Measurements from ENCODE around the gene KLF3. TPM values are rescaled to one million over a fixed set of nuclear protein-coding genes. Genes with fewer than 3 reads are reported as not detected.

The KLF3 gene
- total and polyA plus RNA-seq, 2 experiments from 2014 or later = 68.4 to 77.3 TPM

DNA sequence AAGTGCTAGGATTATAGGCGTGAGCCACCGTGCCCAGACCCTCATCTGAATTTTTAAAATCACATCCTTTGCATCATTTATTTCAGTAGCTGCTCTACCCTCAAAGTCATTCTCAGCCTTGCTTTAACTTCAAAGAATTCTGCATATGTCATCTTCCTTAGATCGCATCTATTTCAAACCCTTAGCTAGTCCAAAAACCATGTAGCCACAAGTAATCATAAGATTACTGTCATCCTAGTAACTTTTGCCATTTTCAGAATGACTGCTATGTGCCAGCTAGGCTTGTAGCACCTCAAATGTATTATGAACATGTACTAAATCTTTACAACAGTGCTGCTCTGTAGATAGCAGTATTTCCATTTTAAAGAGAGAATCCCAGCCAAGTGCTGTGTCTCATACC, 45.5 kb upstream of the KLF3 start:
- DNase-seq (ENCODE audit: low spot score) = no peak
- H3K4me1 ChIP-seq (ENCODE audit: insufficient read depth) = peaks cover 13% of the 10 kb centered on the region
- H3K4me3 ChIP-seq = no peak overlapping the region

DNA sequence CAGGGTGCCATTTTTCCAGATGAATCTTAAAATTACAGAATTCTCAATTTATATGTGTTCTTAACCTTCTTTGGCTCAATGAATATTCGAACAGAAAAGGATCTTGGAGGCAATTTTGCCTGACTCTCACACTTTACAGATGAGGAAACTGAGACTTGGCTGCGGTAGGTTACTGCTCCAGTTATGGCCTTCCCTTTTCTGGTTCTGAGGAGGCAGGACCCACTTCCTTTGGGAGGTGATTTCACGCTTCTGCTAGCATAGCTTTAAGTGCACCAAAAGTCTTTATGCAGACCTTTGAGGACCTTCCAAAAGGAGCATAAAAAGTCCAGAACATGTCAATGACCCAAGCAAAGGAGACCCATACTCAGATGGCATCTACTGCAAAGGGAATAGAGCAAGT, 44.7 kb upstream of the KLF3 start:
- H4K20me1 ChIP-seq (ENCODE audit: insufficient read depth, poor library complexity, severe bottlenecking) = no peaks in the 10 kb centered on the region
- no peaks in the 10 kb centered on the region for H3K27me3 ChIP-seq
- TF ChIP-seq EZH2 (IDR thresholded peaks at IDR 0.05; ENCODE audit: borderline replicate concordance) (no peak), EZH2phosphoT487 (IDR thresholded peaks at IDR 0.05; ENCODE audit: low read depth, severe bottlenecking, unreplicated experiment) (no peak)
- TF ChIP-seq, protein P1, sequence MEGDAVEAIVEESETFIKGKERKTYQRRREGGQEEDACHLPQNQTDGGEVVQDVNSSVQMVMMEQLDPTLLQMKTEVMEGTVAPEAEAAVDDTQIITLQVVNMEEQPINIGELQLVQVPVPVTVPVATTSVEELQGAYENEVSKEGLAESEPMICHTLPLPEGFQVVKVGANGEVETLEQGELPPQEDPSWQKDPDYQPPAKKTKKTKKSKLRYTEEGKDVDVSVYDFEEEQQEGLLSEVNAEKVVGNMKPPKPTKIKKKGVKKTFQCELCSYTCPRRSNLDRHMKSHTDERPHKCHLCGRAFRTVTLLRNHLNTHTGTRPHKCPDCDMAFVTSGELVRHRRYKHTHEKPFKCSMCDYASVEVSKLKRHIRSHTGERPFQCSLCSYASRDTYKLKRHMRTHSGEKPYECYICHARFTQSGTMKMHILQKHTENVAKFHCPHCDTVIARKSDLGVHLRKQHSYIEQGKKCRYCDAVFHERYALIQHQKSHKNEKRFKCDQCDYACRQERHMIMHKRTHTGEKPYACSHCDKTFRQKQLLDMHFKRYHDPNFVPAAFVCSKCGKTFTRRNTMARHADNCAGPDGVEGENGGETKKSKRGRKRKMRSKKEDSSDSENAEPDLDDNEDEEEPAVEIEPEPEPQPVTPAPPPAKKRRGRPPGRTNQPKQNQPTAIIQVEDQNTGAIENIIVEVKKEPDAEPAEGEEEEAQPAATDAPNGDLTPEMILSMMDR (IDR thresholded peaks at IDR 0.05; ENCODE audit: poor library complexity) = no peak
- no peaks in the 10 kb centered on the region for H3K9me2 ChIP-seq (replicated peaks; ENCODE audit: insufficient read depth)
- H3K79me2 ChIP-seq = no peaks in the 10 kb centered on the region
- peaks cover 13% of the 10 kb centered on the region for H3K4me1 ChIP-seq (ENCODE audit: insufficient read depth)
- H3K27ac ChIP-seq = peak overlapping the region; percentile 71
- H2AFZ ChIP-seq = no peak overlapping the region
- no peaks in the 10 kb centered on the region for H3K9me3 ChIP-seq (ENCODE audit: low read depth)
- H3K4me2 ChIP-seq = no peak overlapping the region
- H3K4me3 ChIP-seq = no peak overlapping the region
- 95% methylated on average over 3 of the region's 3 CpGs for WGBS (ENCODE audit: low lambda C conversion rate, missing lambda C conversion rate)
- DNase-seq (ENCODE audit: low spot score) = no peak
- no peaks in the 10 kb centered on the region for H3K36me3 ChIP-seq (replicated peaks; ENCODE audit: insufficient read depth, low read depth)

More for the DNA sequence above, 45.5 kb upstream of the KLF3 start:
- Histone ChIP-seq H3K27me3 (no peaks in the 10 kb centered on the region), H3K27ac (no peak overlapping the region), H4K20me1 (ENCODE audit: insufficient read depth, poor library complexity, severe bottlenecking) (no peaks in the 10 kb centered on the region), H3K36me3 (replicated peaks; ENCODE audit: insufficient read depth, low read depth) (no peaks in the 10 kb centered on the region), H3K9me2 (replicated peaks; ENCODE audit: insufficient read depth) (no peaks in the 10 kb centered on the region), H3K4me2 (no peak overlapping the region), H3K9me3 (ENCODE audit: low read depth) (no peaks in the 10 kb centered on the region), H3K79me2 (no peaks in the 10 kb centered on the region), H2AFZ (no peak overlapping the region)
- 92% methylated on average over 3 of the region's 3 CpGs for WGBS (ENCODE audit: low lambda C conversion rate, missing lambda C conversion rate)
- TF ChIP-seq EZH2 (IDR thresholded peaks at IDR 0.05; ENCODE audit: borderline replicate concordance) (no peak), EZH2phosphoT487 (IDR thresholded peaks at IDR 0.05; ENCODE audit: low read depth, severe bottlenecking, unreplicated experiment) (no peak)
- TF ChIP-seq, protein P1 (IDR thresholded peaks at IDR 0.05; ENCODE audit: poor library complexity) = no peak

DNA sequence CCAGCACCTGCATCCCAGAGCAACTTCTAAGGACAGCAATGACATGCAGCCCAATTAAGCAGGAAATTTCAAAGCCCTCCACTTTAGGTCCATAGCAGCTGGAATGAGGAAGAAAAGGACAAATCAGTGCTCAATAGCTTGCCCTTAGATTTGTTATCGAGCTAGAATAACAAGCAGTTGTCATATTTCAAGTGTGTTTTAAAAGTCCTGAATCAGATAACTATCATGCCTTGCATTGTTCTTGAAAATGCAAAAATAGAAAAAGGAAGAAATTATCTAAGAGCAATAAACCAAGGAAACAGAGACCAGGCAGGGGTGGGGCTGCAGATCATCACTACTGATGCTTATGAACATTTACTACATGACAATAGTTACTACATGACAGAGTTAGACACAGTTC, 43.9 kb upstream of the KLF3 start:
- H2AFZ ChIP-seq = no peak overlapping the region
- H3K4me2 ChIP-seq = peak overlapping the region; percentile 13
- TF ChIP-seq EZH2 (IDR thresholded peaks at IDR 0.05; ENCODE audit: borderline replicate concordance) (no peak), EZH2phosphoT487 (IDR thresholded peaks at IDR 0.05; ENCODE audit: low read depth, severe bottlenecking, unreplicated experiment) (no peak)
- TF ChIP-seq, protein P1 (IDR thresholded peaks at IDR 0.05; ENCODE audit: poor library complexity) = no peak
- no peaks in the 10 kb centered on the region for H3K9me3 ChIP-seq (ENCODE audit: low read depth)
- H3K4me3 ChIP-seq = no peak overlapping the region
- no peaks in the 10 kb centered on the region for H3K9me2 ChIP-seq (replicated peaks; ENCODE audit: insufficient read depth)
- H3K36me3 ChIP-seq (replicated peaks; ENCODE audit: insufficient read depth, low read depth) = no peaks in the 10 kb centered on the region
- peak overlapping the region; percentile 71 for H3K27ac ChIP-seq
- no peaks in the 10 kb centered on the region for H3K27me3 ChIP-seq
- 78% methylated on average over 1 of the region's 1 CpG for WGBS (ENCODE audit: low lambda C conversion rate, missing lambda C conversion rate)
- H4K20me1 ChIP-seq (ENCODE audit: insufficient read depth, poor library complexity, severe bottlenecking) = no peaks in the 10 kb centered on the region
- no peak for DNase-seq (ENCODE audit: low spot score)
- H3K79me2 ChIP-seq = no peaks in the 10 kb centered on the region
- H3K4me1 ChIP-seq (ENCODE audit: insufficient read depth) = peaks cover 13% of the 10 kb centered on the region

All from hepatocyte (in vitro differentiated cells).